Retina (tissue), 1 donor: ENCODE data around the gene CSRP1.
"Not testable (repeated sequence)": the region's sequence is repeated elsewhere in the genome, so short reads cannot be mapped to it uniquely, and the experiment has no call there.

Source experiments
- DNase-seq: peaks from one replicate; pipeline ENCODE4 v3.0.0-alpha.2; 2016

The CSRP1 gene

GRCh38 chr1:201495551-201496295 is 11.2 kb downstream of the CSRP1 start:
- peak; percentile 55 for DNase-seq

- peak; percentile 34 for DNase-seq
These were observed 12.9 kb downstream of the CSRP1 start for GRCh38 chr1:201493757-201494617.

GRCh38 chr1:201493026-201493656 is 13.8 kb downstream of the CSRP1 start:
- DNase-seq: not testable (repeated sequence)

- DNase-seq: no peak
These were observed 14.9 kb downstream of the CSRP1 start for GRCh38 chr1:201491896-201492511.

- DNase-seq: no peak
These were observed 16.2 kb downstream of the CSRP1 start for GRCh38 chr1:201490708-201491131.

- DNase-seq: no peak
These were observed 17.2 kb downstream of the CSRP1 start for GRCh38 chr1:201489643-201490261.

GRCh38 chr1:201488830-201489589 is 17.9 kb downstream of the CSRP1 start:
- no peak for DNase-seq

- no peak for DNase-seq
These were observed 19.2 kb downstream of the CSRP1 start for GRCh38 chr1:201487742-201488141.

GRCh38 chr1:201486187-201486586 is 20.7 kb downstream of the CSRP1 start:
- no peak for DNase-seq

- no peak for DNase-seq
These were observed 21.6 kb downstream of the CSRP1 start for GRCh38 chr1:201485184-201485774.

- no peak for DNase-seq
These were observed 23.5 kb downstream of the CSRP1 start for GRCh38 chr1:201483373-201483949.

- DNase-seq: no peak
These were observed 24.2 kb downstream of the CSRP1 start for GRCh38 chr1:201482755-201483154.

GRCh38 chr1:201481761-201482493 is 25.0 kb downstream of the CSRP1 start:
- DNase-seq: peak; percentile 85

- DNase-seq: no peak
These were observed 25.9 kb downstream of the CSRP1 start for GRCh38 chr1:201481004-201481380.

GRCh38 chr1:201480231-201481003 is 26.5 kb downstream of the CSRP1 start:
- DNase-seq: peak; percentile 44

GRCh38 chr1:201479201-201479730 is 27.7 kb downstream of the CSRP1 start:
- no peak for DNase-seq

- not testable (repeated sequence) for DNase-seq
These were observed 28.3 kb downstream of the CSRP1 start for GRCh38 chr1:201478666-201479065.

GRCh38 chr1:201476670-201477344 is 30.1 kb downstream of the CSRP1 start:
- no peak for DNase-seq
